HUES48 (cell line): ENCODE measurements around the gene THRB.

Experiments used
- H3K27ac ChIP-seq: one replicate; pipeline ENCODE4 v1.7.0; 2013; ENCODE audit warnings: low read depth, low read length, inconsistent platforms
- H3K27me3 ChIP-seq: 2 replicates; pipeline ENCODE4 v1.6.1; 2013; ENCODE audit warnings: mild to moderate bottlenecking, low read length; ENCODE audit not compliant: control insufficient read depth, insufficient read depth
- H3K36me3 ChIP-seq: 2 replicates; pipeline ENCODE4 v1.6.1; 2013; ENCODE audit warnings: low read length; ENCODE audit not compliant: control insufficient read depth, insufficient read depth
- H3K4me1 ChIP-seq: 2 replicates; pipeline ENCODE4 v1.6.1; 2013; ENCODE audit warnings: mild to moderate bottlenecking, low read length; ENCODE audit not compliant: control insufficient read depth, insufficient read depth
- H3K4me3 ChIP-seq: 2 replicates; pipeline ENCODE4 v1.5.1; 2013; ENCODE audit warnings: mild to moderate bottlenecking, low read depth, low read length
- H3K9ac ChIP-seq: 2 replicates; pipeline ENCODE4 v1.6.1; 2013; ENCODE audit warnings: mild to moderate bottlenecking, low read depth, low read length, moderate library complexity
- H3K9me3 ChIP-seq: 2 replicates; pipeline ENCODE4 v1.6.1; 2013; ENCODE audit warnings: low read length; ENCODE audit not compliant: control insufficient read depth, insufficient read depth

Gene THRB

DNA sequence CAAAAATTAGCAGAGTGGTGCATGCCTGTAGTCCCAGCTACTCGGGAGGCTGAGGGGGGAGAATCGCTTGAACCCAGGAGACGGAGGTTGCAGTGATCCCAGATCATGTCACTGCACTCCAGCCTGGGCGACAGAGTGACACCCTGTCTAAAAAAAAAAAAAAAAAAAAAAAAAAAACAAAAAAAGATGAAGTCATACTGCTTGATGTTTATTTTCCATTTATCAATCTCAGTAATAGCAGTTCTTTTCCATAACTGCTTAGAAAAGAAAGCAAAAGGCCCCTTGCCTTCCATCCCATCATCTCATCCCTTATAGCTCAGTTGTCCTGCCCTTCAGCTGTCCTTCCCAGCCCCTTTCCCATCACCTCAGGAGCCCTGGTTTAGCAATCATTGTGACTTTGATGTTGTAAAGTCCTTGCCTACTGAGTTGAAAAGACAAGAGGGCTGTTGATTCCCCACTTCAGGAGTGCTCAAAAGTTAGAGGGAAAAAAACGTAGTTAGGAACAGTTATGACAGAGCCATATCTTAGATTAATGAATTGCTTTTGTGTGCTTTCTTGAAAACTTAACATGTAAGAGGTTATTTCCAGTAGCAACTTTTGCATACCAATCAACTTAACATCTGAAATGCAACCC, 18.0 kb upstream of the THRB start:
- Histone ChIP-seq H3K9me3 (no peaks in the 10 kb centered on the region), H3K27me3 (no peaks in the 10 kb centered on the region), H3K4me1 (peaks cover 5% of the 10 kb centered on the region; the same call in 1 of the 2 replicates), H3K27ac (no peak overlapping the region), H3K9ac (no peak overlapping the region), H3K36me3 (no peaks in the 10 kb centered on the region), H3K4me3 (no peak overlapping the region)

DNA sequence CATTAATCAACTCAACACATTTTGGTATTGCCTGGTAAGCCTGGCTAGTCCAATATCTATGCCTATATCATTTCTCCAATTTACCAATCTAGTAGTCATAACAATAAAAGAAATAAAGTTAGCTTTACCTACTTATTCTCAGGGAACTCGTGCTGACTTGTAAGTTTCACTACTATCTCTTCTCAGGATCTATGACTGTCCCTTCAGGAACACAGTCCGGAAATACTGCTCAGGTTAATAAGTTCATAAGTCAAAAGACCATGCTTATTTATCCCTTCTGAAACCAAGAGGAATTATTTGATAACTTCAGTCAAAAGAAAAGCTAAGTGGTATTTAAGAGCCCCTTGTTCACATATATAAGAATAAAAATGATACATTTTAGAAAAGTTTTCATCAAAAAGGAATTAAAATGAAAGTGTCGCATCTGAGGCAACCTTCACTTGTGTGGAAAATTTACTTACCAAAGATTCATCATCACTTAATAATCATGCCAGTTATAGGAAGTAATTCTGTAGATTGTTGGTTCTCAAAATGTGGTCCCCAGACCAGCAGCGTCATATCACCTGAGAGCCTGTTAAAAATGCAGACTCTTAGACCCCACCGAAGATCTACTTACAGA, 15.5 kb upstream of the THRB start:
- Histone ChIP-seq H3K27ac (no peak overlapping the region), H3K27me3 (no peaks in the 10 kb centered on the region), H3K9ac (no peak overlapping the region), H3K9me3 (no peaks in the 10 kb centered on the region), H3K4me1 (peaks cover 10% of the 10 kb centered on the region; the same call in 1 of the 2 replicates), H3K36me3 (no peaks in the 10 kb centered on the region), H3K4me3 (no peak overlapping the region)

DNA sequence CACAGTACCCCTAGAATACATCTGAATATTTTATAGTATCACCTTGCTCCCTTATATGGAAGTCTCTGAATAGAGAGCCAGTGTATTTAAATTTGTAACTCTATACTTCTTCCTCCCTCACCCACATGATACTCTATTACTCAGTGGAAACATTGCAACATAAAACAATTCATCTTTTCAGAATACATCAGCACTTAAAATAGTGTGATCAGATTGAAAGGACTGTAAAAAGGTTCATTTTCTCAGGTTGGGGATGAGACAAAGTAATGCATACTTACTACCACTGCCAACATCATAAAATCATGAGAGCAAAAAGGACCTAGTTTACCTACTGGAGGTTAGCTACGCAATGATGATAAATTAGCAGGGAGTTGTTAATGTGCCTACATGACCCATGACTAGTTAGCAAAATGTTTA, 13.8 kb upstream of the THRB start:
- Histone ChIP-seq H3K27me3 (no peaks in the 10 kb centered on the region), H3K36me3 (no peaks in the 10 kb centered on the region), H3K9me3 (no peaks in the 10 kb centered on the region), H3K4me1 (peaks cover 10% of the 10 kb centered on the region; the same call in 1 of the 2 replicates), H3K9ac (no peak overlapping the region), H3K4me3 (no peak overlapping the region), H3K27ac (no peak overlapping the region)

DNA sequence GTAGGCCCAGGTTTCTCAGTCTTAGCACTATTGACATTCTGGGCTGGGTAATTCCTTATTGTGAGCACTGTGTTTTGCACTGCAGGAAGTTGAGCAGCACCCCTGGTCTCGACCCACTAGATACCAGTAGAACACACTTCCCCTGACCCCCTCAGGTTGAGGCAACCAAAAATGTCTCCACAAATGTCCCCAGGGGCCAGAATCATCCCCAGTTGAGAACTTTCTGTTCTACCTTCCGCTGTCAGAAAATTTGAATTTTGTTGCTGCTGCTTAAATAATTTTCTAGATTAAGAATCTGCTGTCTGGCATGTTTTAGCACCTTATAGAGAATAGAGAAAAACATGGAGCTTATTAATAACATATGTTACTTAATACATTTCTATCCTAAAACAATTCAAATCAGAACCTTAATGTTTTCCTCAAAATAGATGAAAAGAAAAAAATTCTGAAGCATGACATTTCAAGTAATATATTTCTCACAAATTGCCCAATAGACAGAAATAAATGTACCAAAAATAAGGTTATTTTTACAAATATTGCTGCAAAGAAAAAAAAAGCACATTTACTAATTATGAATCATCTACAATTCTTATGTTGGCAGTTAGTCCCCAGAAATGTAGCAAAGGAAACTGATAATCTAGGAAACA, 13.2 kb upstream of the THRB start:
- H3K27ac ChIP-seq: no peak overlapping the region
- H3K4me1 ChIP-seq: peaks cover 8% of the 10 kb centered on the region; the same call in 1 of the 2 replicates
- H3K9ac ChIP-seq: no peak overlapping the region
- no peaks in the 10 kb centered on the region for H3K27me3 ChIP-seq
- no peak overlapping the region for H3K4me3 ChIP-seq
- no peaks in the 10 kb centered on the region for H3K36me3 ChIP-seq
- H3K9me3 ChIP-seq: no peaks in the 10 kb centered on the region

DNA sequence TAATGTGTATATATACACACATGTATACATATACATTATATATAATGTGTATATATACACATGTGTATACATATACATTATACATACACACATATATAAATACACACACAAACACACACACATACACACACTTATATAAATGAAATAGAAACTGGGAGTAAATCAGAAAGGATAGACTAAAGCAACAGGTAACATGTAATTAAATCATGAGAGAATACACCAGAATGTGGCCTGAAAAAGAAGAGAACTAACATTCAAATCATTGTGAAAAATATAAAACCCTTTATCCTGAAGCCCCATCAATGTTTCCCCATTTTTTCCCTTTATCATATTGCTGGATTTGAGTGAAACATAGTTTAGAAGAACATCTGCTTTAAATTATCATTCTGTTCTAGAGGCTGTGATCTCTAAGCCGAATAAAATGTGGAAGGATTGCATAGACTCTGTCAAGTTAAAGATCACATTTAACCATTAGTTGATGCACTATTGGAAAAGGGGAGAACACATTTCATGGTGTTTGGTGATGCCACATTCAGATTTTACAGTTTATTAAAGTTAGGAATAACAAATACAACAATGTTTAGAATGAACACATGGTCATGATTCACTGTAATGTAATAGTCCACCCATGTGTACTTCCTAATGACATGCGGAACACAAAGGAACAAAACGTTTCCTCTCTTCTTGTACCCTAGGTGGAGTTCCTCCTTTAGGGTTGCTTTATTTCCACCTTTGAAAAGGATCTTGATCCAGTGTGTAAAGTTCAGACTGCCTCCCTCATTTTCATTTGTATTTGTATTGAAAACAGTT, 12.5 kb upstream of the THRB start:
- no peaks in the 10 kb centered on the region for H3K9me3 ChIP-seq
- no peaks in the 10 kb centered on the region for H3K36me3 ChIP-seq
- no peak overlapping the region for H3K27ac ChIP-seq
- peaks cover 7% of the 10 kb centered on the region; the same call in 1 of the 2 replicates for H3K4me1 ChIP-seq
- H3K27me3 ChIP-seq: no peaks in the 10 kb centered on the region
- H3K4me3 ChIP-seq: no peak overlapping the region
- no peak overlapping the region for H3K9ac ChIP-seq

DNA sequence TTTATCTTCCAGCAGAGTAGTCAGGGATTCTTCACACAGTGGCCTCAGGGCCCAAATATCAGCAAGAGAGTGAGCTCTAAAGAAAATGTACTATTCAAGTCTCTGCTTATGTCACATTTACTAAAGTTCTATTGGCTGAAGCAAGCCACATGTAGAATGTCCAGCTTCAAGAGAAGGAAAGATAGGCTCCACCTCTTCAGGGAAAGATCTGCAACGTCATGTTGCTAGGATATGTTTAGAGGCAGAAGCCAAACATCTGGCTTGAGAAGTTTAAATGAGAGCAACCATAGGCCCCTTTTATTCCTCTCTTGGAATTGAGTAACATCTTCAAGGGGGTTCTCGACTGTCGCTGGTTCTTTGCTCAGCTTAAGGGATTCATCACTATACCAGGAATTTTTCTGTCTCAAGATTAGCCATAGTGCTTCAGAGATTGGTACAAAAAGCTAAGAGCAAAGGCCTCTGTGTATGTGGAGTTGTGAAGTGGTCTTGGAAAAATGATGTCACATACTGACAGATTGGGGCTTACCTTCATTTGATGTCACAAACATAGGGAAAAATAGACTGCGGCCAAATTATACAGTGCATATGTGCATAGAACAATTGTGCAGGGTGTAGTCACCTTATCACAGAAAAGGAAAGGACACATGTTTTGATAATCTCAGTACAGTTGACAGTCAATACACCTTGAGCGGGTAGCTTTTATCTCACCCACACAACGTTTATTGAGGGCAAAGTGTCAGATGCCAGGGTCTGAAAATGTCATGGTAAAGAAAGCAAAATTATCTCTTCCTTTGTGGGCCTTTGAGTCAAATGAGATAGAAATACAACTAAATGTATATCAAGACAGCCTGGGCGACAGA, 11.3 kb upstream of the THRB start:
- Histone ChIP-seq H3K27ac (no peak overlapping the region), H3K4me3 (no peak overlapping the region), H3K9me3 (no peaks in the 10 kb centered on the region), H3K4me1 (peaks cover 7% of the 10 kb centered on the region; the same call in 1 of the 2 replicates), H3K9ac (no peak overlapping the region), H3K36me3 (no peaks in the 10 kb centered on the region), H3K27me3 (no peaks in the 10 kb centered on the region)

DNA sequence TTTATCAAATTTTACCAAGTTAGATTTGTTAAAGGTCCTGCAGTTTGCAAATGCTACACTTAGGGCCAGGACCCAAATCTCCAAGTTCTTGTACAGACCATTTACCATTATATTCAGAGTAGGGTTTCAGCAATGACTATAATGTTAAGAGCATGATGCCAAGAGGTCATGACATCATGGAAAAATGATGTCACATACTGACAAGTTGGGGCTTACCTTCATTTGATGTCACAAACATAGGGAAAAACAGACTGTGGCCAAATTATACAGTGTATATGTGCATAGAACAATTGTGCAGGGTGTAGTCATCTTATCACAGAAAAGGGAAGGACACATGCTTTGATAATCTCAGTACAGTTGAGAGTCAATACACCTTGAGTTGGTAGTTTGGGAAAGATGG, 10.1 kb upstream of the THRB start:
- H3K9ac ChIP-seq: no peak overlapping the region
- peaks cover 7% of the 10 kb centered on the region; the same call in 1 of the 2 replicates for H3K4me1 ChIP-seq
- H3K27me3 ChIP-seq: no peaks in the 10 kb centered on the region
- H3K36me3 ChIP-seq: no peaks in the 10 kb centered on the region
- H3K4me3 ChIP-seq: no peak overlapping the region
- H3K27ac ChIP-seq: no peak overlapping the region
- no peaks in the 10 kb centered on the region for H3K9me3 ChIP-seq

DNA sequence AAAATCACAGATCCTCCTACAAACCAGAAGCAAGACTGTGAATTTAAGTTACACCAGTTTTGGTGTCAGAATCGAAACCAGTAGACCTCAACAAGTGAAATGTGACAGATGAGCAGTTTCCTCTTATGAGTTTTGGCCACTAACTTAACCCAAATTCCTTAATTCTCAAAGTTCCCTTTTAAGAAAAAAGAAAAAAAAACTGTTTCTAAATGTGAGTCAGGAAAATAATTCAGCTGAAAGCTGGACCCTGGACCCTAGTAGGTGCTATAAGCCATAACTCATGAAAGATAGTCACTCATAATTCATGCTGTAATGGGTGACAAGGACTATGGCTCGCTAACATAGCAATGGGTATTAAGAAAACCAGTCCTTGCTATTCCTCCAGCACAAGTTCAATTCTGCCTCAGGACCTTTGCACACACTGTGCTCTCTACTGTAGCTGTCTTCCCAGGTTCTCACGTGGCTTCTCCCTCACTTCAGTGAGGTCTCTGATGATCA, 9.0 kb upstream of the THRB start:
- Histone ChIP-seq H3K27me3 (no peaks in the 10 kb centered on the region), H3K4me1 (peaks cover 15% of the 10 kb centered on the region), H3K9ac (no peak overlapping the region), H3K9me3 (no peaks in the 10 kb centered on the region), H3K27ac (no peak overlapping the region), H3K36me3 (no peaks in the 10 kb centered on the region), H3K4me3 (no peak overlapping the region)

DNA sequence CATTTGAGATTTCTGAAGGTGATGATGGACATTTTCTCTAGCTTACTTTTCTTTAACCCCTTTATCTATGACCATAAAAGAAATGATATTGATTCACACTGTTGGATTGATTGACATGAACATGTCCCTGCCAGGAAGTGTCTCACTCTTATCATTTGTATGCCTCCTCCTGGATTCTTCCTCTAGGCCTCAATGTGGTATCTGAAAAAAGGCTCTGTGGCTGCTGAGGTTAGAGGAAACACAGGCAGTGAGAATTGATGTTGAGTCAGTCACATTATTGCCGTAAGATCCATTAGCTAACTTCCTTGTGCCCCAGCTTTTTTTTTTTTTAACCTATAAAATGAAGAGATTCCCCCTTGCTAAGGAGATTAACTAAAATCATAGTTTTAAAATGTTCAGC, 8.0 kb upstream of the THRB start:
- Histone ChIP-seq H3K27me3 (no peaks in the 10 kb centered on the region), H3K36me3 (no peaks in the 10 kb centered on the region), H3K4me3 (no peak overlapping the region), H3K9ac (no peak overlapping the region), H3K27ac (no peak overlapping the region), H3K9me3 (no peaks in the 10 kb centered on the region), H3K4me1 (peaks cover 23% of the 10 kb centered on the region)

DNA sequence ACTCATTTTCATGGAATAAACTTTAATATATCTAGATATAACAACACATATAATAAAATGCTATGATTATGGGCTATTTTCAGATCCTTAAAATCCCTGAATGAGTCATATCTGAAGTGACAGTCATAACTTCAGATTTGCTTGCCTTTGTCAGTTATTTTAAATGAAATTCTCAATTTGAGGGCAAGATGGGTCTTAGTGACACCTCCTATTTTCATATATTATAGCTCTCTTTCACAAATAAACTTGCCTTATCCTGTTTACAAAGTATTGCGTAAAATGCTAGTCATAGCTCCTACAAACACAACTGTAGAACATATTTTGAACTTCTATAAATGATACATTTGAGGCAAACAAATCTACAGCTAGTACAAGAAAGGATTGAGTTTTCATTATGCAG, 6.2 kb upstream of the THRB start:
- Histone ChIP-seq H3K36me3 (no peaks in the 10 kb centered on the region), H3K9me3 (no peaks in the 10 kb centered on the region), H3K27ac (no peak overlapping the region), H3K9ac (no peak overlapping the region), H3K4me3 (no peak overlapping the region), H3K27me3 (peaks cover 7% of the 10 kb centered on the region), H3K4me1 (peaks cover 34% of the 10 kb centered on the region)
